ENCODE measurements around the gene HMGN2. TPM values are rescaled to one million over a fixed set of nuclear protein-coding genes. Genes with fewer than 3 reads are reported as not detected.
A peak's percentile ranks its signal among the peaks of the same experiment; 100 is the strongest.

The HMGN2 gene
- total RNA-seq, 1 experiment from 2014 or later, result 888 TPM

- no peaks in the 10 kb centered on the region for H3K9me2 ChIP-seq (replicated peaks; ENCODE audit: low read length)
- no peak overlapping the region for H3K4me3 ChIP-seq (ENCODE audit: low read length)
- peaks cover 35% of the 10 kb centered on the region for H3K36me3 ChIP-seq (ENCODE audit: low read depth, low read length)
- BruUV-seq (replicated peaks), result no TSS peak
- no peak overlapping the region for H3K27ac ChIP-seq (ENCODE audit: low read length)
- H3K27me3 ChIP-seq (ENCODE audit: low read length), result no peaks in the 10 kb centered on the region
- peaks cover 15% of the 10 kb centered on the region for H4K20me1 ChIP-seq (ENCODE audit: low read length)
- TF ChIP-seq EZH2phosphoT487 (IDR thresholded peaks at IDR 0.05; ENCODE audit: borderline replicate concordance, low read length) (no peak), EZH2 (IDR thresholded peaks at IDR 0.05; ENCODE audit: low read length, unreplicated experiment) (no peak), CTCF (conservative IDR thresholded peaks at IDR 0.05; ENCODE audit: low read depth, low read length) (no peak)
- no peak for DNase-seq
- POLR2A ChIA-PET (ENCODE audit: unreplicated experiment), result no interaction called here
- peaks cover 3% of the 10 kb centered on the region for H3F3A ChIP-seq (ENCODE audit: low read length, unreplicated experiment)
- CTCF ChIA-PET, result no interaction called here
- intact Hi-C loops (cut with micrococcal nuclease), result no loop called here
- H3K9me3 ChIP-seq (ENCODE audit: low read length), result no peaks in the 10 kb centered on the region
- H3K9ac ChIP-seq (ENCODE audit: low read length), result no peak overlapping the region
- H3K4me1 ChIP-seq (ENCODE audit: insufficient read depth, low read length), result peaks cover 20% of the 10 kb centered on the region
- no peak overlapping the region for H2AFZ ChIP-seq (ENCODE audit: low read length)
- no peak for ATAC-seq
- H3K79me2 ChIP-seq (ENCODE audit: low read length), result peaks cover 10% of the 10 kb centered on the region
- no peak overlapping the region for H3K4me2 ChIP-seq (ENCODE audit: low read length)
Measured at GRCh38 chr1:26468911-26469310, 3.3 kb upstream of the HMGN2 start.

- H4K20me1 ChIP-seq (ENCODE audit: low read length), result peaks cover 21% of the 10 kb centered on the region
- DNase-seq (no peak), ATAC-seq (no peak)
- H3K9me3 ChIP-seq (ENCODE audit: low read length), result no peaks in the 10 kb centered on the region
- CTCF ChIA-PET, result interaction anchor here (0.7 kb wide), 1 partner anchor 380 kb away, joined by 5 read pairs; no protein-coding TSS in a partner anchor
- intact Hi-C loops (cut with micrococcal nuclease), result no loop called here
- H3K36me3 ChIP-seq (ENCODE audit: low read depth, low read length), result peaks cover 39% of the 10 kb centered on the region
- H3K4me3 ChIP-seq (ENCODE audit: low read length), result no peak overlapping the region
- H3K27ac ChIP-seq (ENCODE audit: low read length), result no peak overlapping the region
- TF ChIP-seq EZH2 (IDR thresholded peaks at IDR 0.05; ENCODE audit: low read length, unreplicated experiment) (no peak), EZH2phosphoT487 (IDR thresholded peaks at IDR 0.05; ENCODE audit: borderline replicate concordance, low read length) (no peak), CTCF (conservative IDR thresholded peaks at IDR 0.05; ENCODE audit: low read depth, low read length) (no peak)
- POLR2A ChIA-PET (ENCODE audit: unreplicated experiment), result no interaction called here
- H2AFZ ChIP-seq (ENCODE audit: low read length), result no peak overlapping the region
- H3K4me1 ChIP-seq (ENCODE audit: insufficient read depth, low read length), result peaks cover 27% of the 10 kb centered on the region
- no peak overlapping the region for H3K4me2 ChIP-seq (ENCODE audit: low read length)
- peaks cover 5% of the 10 kb centered on the region for H3F3A ChIP-seq (ENCODE audit: low read length, unreplicated experiment)
- peaks cover 17% of the 10 kb centered on the region for H3K79me2 ChIP-seq (ENCODE audit: low read length)
- no TSS peak for BruUV-seq (replicated peaks)
- H3K27me3 ChIP-seq (ENCODE audit: low read length), result no peaks in the 10 kb centered on the region
- H3K9ac ChIP-seq (ENCODE audit: low read length), result no peak overlapping the region
- no peaks in the 10 kb centered on the region for H3K9me2 ChIP-seq (replicated peaks; ENCODE audit: low read length)
Measured at GRCh38 chr1:26469558-26469957, 2.7 kb upstream of the HMGN2 start.

GRCh38 chr1:26470878-26471497 is 1.3 kb upstream of the HMGN2 start:
- BruUV-seq (replicated peaks), result no TSS peak
- CTCF ChIA-PET, result interaction anchor here (1.0 kb wide), 2 partner anchors 30 to 54 kb away, joined by 3 to 4 read pairs; no protein-coding TSS in a partner anchor
- H2AFZ ChIP-seq (ENCODE audit: low read length), result no peak overlapping the region
- peaks cover 5% of the 10 kb centered on the region for H3F3A ChIP-seq (ENCODE audit: low read length, unreplicated experiment)
- no peaks in the 10 kb centered on the region for H3K9me3 ChIP-seq (ENCODE audit: low read length)
- TF ChIP-seq CTCF (conservative IDR thresholded peaks at IDR 0.05; ENCODE audit: low read depth, low read length), result no peak
- H3K4me2 ChIP-seq (ENCODE audit: low read length), result peak overlapping the region; percentile 100
- ATAC-seq (no peak), DNase-seq (peak; percentile 15)
- POLR2A ChIA-PET (ENCODE audit: unreplicated experiment), result interaction anchor here (0.6 kb wide), 1 partner anchor 37 kb away, joined by 5 read pairs; no protein-coding TSS in a partner anchor
- intact Hi-C loops (cut with micrococcal nuclease), result no loop called here
- H3K27me3 ChIP-seq (ENCODE audit: low read length), result no peaks in the 10 kb centered on the region
- peak overlapping the region; percentile 96 for H3K4me3 ChIP-seq (ENCODE audit: low read length)
- no peak overlapping the region for H3K9ac ChIP-seq (ENCODE audit: low read length)
- no peak overlapping the region for H3K27ac ChIP-seq (ENCODE audit: low read length)
- peaks cover 27% of the 10 kb centered on the region for H4K20me1 ChIP-seq (ENCODE audit: low read length)
- peaks cover 32% of the 10 kb centered on the region for H3K36me3 ChIP-seq (ENCODE audit: low read depth, low read length)
- peaks cover 23% of the 10 kb centered on the region for H3K79me2 ChIP-seq (ENCODE audit: low read length)
- H3K4me1 ChIP-seq (ENCODE audit: insufficient read depth, low read length), result peaks cover 29% of the 10 kb centered on the region
- no peaks in the 10 kb centered on the region for H3K9me2 ChIP-seq (replicated peaks; ENCODE audit: low read length)

Measured in PC-3 (cell line).